Measurements from ENCODE around the gene POFUT2.

GRCh38 chr21:45283611-45284455, 3.9 kb downstream of the POFUT2 start:
- TF ChIP-seq CTCF (IDR thresholded peaks at IDR 0.05) (no peak), POLR2A (IDR thresholded peaks at IDR 0.05) (no peak)
